Panc1 (cell line): ENCODE measurements around the gene MIOX. TPM values are rescaled to one million over a fixed set of nuclear protein-coding genes. Genes with fewer than 3 reads are reported as not detected.

ENCODE experiments used
- ATAC-seq: fragments of 200-7000 bp; cut with Tn5 transposase; 2 replicates; pipeline ENCODE4 v1.9.1; 2020; ENCODE audit warnings: mild to moderate bottlenecking, moderate library complexity
- BruUV-seq: library from RNA; stranded (reverse); fragments of 400-500 nt; replicated peaks from 2 replicates; lab custom pipeline; 2021; lab: Mats Ljungman, UMichigan
- CTCF ChIA-PET: fragments of 300-600 bp; sonication (Branson Sonifier 250); formaldehyde crosslinking; loops from one replicate; lab custom pipeline; 2022; ENCODE audit warnings: antibody characterized with exemption; lab: Charles Lee
- POLR2A ChIA-PET: fragments of 300-600 bp; sonication (Branson Sonifier 250); formaldehyde crosslinking; loops from one replicate; lab custom pipeline; 2022; ENCODE audit warnings: antibody characterized with exemption; lab: Charles Lee
- DNase-seq: peaks from one replicate; pipeline ENCODE4 v3.0.0-alpha.2; 2010; ENCODE audit warnings: low read depth, low spot score
- H3K27ac ChIP-seq: 2 replicates; pipeline ENCODE4 v1.5.1; 2011; ENCODE audit warnings: mild to moderate bottlenecking, low read length, inconsistent platforms
- H3K27me3 ChIP-seq: fragments of 200-500 bp; sonication (Bioruptor generic); 2 replicates; pipeline ENCODE4 v1.6.0; 2014; ENCODE audit warnings: low read length, inconsistent platforms; ENCODE audit not compliant: control insufficient read depth, insufficient read depth
- H3K36me3 ChIP-seq: fragments of 200-500 bp; sonication (Bioruptor generic); 2 replicates; pipeline ENCODE4 v1.5.1; 2014; ENCODE audit warnings: inconsistent platforms, mild to moderate bottlenecking, low read length, moderate library complexity; ENCODE audit not compliant: control insufficient read depth, insufficient read depth
- H3K4me1 ChIP-seq: 2 replicates; pipeline ENCODE4 v1.5.1; 2011; ENCODE audit warnings: inconsistent platforms, mild to moderate bottlenecking, low read length, moderate library complexity; ENCODE audit not compliant: control insufficient read depth, insufficient read depth
- H3K4me3 ChIP-seq, 2 experiments: 2 replicates each; pipeline ENCODE4 v1.5.1; 2011 to 2012; ENCODE audit warnings: low read depth in 2 of 2, low read length in 2 of 2, mild to moderate bottlenecking in 2 of 2, inconsistent platforms in 1 of 2, moderate library complexity in 1 of 2
- H3K9me3 ChIP-seq: fragments of 200-500 bp; sonication (Bioruptor generic); 2 replicates; pipeline ENCODE4 v1.5.1; 2014; ENCODE audit warnings: low read depth, mild to moderate bottlenecking, inconsistent platforms, low read length, moderate library complexity; ENCODE audit not compliant: control insufficient read depth, insufficient read depth
- POLR2AphosphoS5 ChIP-seq: IDR thresholded peaks from 2 replicates; pipeline ENCODE4 v1.6.1; 2012; ENCODE audit warnings: mild to moderate bottlenecking, low read depth, low read length, moderate library complexity
- SIN3A ChIP-seq: IDR thresholded peaks from 2 replicates; pipeline ENCODE4 v1.6.1; 2012; ENCODE audit warnings: low read depth, mild to moderate bottlenecking, low read length, moderate library complexity, borderline replicate concordance; ENCODE audit not compliant: insufficient read depth
- TCF7L2 ChIP-seq: IDR thresholded peaks from 2 replicates; pipeline ENCODE4 v1.6.1; 2011; ENCODE audit warnings: mild to moderate bottlenecking, low read depth, low read length, inconsistent platforms
- in situ Hi-C: cut with HindIII; loops from 2 replicates; pipeline ENCODE4 v1.10.0; 2016; ENCODE audit warnings: low sequenced_read_pairs, low pct_unique_long_range_greater_than_20kb
- intact Hi-C: fragments of 100-400 bp; cut with micrococcal nuclease; formaldehyde crosslinking; loops from one replicate; pipeline ENCODE4 v1.10.0; 2022; ENCODE audit not compliant: unreplicated experiment
- total RNA-seq: library from RNA; stranded (reverse); gene quantifications from one replicate; pipeline ENCODE4 v1.2.1, GENCODE V29; 2021; ENCODE audit not compliant: unreplicated experiment
- TF ChIP-seq, protein P1 (sequence below): fragments of 450-650 bp; IDR thresholded peaks from 2 replicates; pipeline ENCODE4 v1.5.1; 2017; ENCODE audit warnings: mild to moderate bottlenecking
- TF ChIP-seq, protein P2 (sequence below), 2 experiments: IDR thresholded peaks; 2 replicates each; pipeline ENCODE4 v1.6.1; 2011 to 2012; ENCODE audit warnings: low read depth in 2 of 2, control low read depth in 1 of 2, low read length in 1 of 2, mild to moderate bottlenecking in 1 of 2, moderate library complexity in 1 of 2; ENCODE audit not compliant: insufficient read depth in 1 of 2

MIOX gene
- total RNA-seq, 1 experiment from 2014 or later, result 0.23 TPM

DNA sequence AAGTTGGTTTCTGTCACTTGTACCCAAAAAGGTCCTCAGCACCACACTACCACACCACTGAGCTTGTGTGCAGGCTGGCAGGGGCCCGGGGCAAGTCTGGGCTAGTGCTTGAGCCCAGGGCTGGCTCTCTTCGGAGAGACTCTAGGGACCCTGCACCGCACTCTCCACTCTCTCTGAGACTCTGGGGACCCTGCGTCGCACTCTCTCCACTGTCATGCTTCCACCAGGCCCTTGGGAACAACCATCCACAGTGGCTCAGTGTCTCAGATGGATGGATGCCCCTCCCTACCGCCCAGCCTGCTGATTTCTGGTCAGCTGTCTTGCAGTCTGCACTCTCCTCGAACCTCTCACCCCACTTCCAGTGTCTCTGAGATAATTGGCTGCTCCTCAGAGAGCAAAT lies 9.8 kb upstream of the MIOX start:
- CTCF ChIA-PET, result no interaction called here
- in situ Hi-C loops, result no loop called here
- H3K27ac ChIP-seq, result no peak overlapping the region
- no peak for ATAC-seq
- no peak for DNase-seq
- no peaks in the 10 kb centered on the region for H3K9me3 ChIP-seq
- no peaks in the 10 kb centered on the region; the same call in 1 of the 2 replicates for H3K36me3 ChIP-seq
- intact Hi-C loops, result no loop called here
- H3K4me3 ChIP-seq, result no peak overlapping the region
- no TSS peak for BruUV-seq
- H3K4me1 ChIP-seq, result peaks cover 4% of the 10 kb centered on the region
- H3K27me3 ChIP-seq, result no peaks in the 10 kb centered on the region
- POLR2A ChIA-PET, result no interaction called here
- TF ChIP-seq TCF7L2 (no peak), SIN3A (no peak), POLR2AphosphoS5 (no peak)
- TF ChIP-seq, protein P1, sequence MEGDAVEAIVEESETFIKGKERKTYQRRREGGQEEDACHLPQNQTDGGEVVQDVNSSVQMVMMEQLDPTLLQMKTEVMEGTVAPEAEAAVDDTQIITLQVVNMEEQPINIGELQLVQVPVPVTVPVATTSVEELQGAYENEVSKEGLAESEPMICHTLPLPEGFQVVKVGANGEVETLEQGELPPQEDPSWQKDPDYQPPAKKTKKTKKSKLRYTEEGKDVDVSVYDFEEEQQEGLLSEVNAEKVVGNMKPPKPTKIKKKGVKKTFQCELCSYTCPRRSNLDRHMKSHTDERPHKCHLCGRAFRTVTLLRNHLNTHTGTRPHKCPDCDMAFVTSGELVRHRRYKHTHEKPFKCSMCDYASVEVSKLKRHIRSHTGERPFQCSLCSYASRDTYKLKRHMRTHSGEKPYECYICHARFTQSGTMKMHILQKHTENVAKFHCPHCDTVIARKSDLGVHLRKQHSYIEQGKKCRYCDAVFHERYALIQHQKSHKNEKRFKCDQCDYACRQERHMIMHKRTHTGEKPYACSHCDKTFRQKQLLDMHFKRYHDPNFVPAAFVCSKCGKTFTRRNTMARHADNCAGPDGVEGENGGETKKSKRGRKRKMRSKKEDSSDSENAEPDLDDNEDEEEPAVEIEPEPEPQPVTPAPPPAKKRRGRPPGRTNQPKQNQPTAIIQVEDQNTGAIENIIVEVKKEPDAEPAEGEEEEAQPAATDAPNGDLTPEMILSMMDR, result no peak
- TF ChIP-seq, protein P2, sequence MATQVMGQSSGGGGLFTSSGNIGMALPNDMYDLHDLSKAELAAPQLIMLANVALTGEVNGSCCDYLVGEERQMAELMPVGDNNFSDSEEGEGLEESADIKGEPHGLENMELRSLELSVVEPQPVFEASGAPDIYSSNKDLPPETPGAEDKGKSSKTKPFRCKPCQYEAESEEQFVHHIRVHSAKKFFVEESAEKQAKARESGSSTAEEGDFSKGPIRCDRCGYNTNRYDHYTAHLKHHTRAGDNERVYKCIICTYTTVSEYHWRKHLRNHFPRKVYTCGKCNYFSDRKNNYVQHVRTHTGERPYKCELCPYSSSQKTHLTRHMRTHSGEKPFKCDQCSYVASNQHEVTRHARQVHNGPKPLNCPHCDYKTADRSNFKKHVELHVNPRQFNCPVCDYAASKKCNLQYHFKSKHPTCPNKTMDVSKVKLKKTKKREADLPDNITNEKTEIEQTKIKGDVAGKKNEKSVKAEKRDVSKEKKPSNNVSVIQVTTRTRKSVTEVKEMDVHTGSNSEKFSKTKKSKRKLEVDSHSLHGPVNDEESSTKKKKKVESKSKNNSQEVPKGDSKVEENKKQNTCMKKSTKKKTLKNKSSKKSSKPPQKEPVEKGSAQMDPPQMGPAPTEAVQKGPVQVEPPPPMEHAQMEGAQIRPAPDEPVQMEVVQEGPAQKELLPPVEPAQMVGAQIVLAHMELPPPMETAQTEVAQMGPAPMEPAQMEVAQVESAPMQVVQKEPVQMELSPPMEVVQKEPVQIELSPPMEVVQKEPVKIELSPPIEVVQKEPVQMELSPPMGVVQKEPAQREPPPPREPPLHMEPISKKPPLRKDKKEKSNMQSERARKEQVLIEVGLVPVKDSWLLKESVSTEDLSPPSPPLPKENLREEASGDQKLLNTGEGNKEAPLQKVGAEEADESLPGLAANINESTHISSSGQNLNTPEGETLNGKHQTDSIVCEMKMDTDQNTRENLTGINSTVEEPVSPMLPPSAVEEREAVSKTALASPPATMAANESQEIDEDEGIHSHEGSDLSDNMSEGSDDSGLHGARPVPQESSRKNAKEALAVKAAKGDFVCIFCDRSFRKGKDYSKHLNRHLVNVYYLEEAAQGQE (IDR thresholded peaks at IDR 0.05; ENCODE audit: insufficient read depth in 1 of 2, low read depth in 2 of 2, low read length in 1 of 2), result no peak

DNA sequence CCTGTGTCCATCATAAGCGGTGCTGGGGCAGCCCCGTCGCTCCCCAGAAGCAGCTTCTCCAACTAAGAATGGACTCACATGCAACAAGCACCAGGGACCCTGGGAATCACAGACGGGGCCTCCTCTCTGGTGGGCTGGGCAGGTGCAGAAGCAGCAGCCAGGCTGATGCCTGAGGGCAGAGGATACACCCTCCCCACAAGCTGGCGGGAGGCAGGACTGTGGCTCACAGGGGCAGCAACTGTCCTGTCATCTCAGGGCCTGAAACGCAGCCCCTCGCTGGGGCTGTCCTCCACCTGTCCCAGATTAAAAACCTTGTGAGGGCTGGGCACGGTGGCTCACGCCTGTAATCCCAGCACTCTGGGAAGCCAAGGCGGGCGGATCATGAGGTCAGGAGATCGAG lies 8.7 kb upstream of the MIOX start:
- CTCF ChIA-PET, result interaction anchor here (0.7 kb wide), 2 partner anchors 19 to 556 kb away, joined by 3 to 4 read pairs; no protein-coding TSS in a partner anchor
- intact Hi-C loops, result no loop called here
- Histone ChIP-seq H3K4me3 (no peak overlapping the region), H3K27ac (no peak overlapping the region), H3K36me3 (no peaks in the 10 kb centered on the region; the same call in 1 of the 2 replicates), H3K9me3 (no peaks in the 10 kb centered on the region), H3K27me3 (no peaks in the 10 kb centered on the region), H3K4me1 (peaks cover 4% of the 10 kb centered on the region)
- in situ Hi-C loops, result no loop called here
- BruUV-seq, result no TSS peak
- POLR2A ChIA-PET, result no interaction called here
- no peak for DNase-seq
- ATAC-seq, result no peak
- TF ChIP-seq TCF7L2, result no peak
- TF ChIP-seq, protein P1, result no peak
- TF ChIP-seq POLR2AphosphoS5, result no peak
- no peak for TF ChIP-seq SIN3A
- TF ChIP-seq, protein P2 (IDR thresholded peaks at IDR 0.05; ENCODE audit: insufficient read depth in 1 of 2, low read depth in 2 of 2, low read length in 1 of 2), result no peak
